ENCODE data around the gene TMEM53. TPM values are rescaled to one million over a fixed set of nuclear protein-coding genes. Genes with fewer than 3 reads are reported as not detected.

The TMEM53 gene
- total RNA-seq, 1 experiment from 2014 or later: 22.9 TPM

DNA sequence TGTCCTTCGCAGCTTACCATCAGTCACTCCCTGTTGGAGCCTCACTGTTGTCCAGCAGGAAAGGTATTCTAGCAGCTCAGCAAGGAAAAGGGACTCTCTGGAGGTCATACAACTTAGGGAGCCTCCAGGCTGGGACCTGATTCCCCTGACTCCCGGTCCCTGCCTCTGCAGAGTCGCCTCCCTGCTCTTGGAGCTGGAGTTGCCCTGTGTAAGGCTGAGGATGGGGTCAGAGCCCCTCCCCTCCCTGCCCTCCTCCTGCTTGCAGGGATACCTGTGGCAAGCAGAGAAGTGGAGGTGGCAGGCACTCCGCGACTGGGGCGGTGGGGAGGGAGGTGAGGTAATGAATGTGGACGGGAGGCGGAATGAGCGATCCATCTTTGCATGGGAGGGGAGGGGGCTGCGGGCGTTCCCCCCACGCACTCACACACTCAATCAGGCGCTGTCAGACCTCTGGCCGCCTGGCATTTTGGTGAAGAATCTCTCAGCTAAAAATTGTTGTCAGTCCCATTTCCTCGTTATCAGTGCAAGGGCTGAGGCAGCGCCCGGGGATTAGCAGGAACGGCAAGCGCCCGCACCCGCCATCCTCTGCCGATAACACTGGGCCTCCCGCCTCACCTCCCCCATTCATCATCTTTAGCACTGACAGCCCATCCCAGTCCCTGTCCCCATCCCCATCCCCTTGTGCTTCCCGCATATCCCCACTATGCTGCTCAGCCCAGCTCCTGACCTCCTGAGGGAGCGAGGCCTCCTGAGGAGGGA, 64.3 kb downstream of the TMEM53 start:
- in situ Hi-C loops (cut with HindIII; ENCODE audit: low pct_unique_long_range_greater_than_20kb, low sequenced_read_pairs) (no loop called here), intact Hi-C loops (cut with micrococcal nuclease; ENCODE audit: unreplicated experiment) (no loop called here)
- Histone ChIP-seq H3K27ac (ENCODE audit: low read length) (no peak overlapping the region), H3K9me3 (ENCODE audit: control insufficient read depth, insufficient read depth, low read depth, low read length) (no peaks in the 10 kb centered on the region), H3K27me3 (ENCODE audit: control insufficient read depth, insufficient read depth, low read length) (no peaks in the 10 kb centered on the region), H3K36me3 (ENCODE audit: control insufficient read depth, insufficient read depth, low read length) (no peaks in the 10 kb centered on the region), H3K4me1 (ENCODE audit: control insufficient read depth, insufficient read depth, low read length) (no peaks in the 10 kb centered on the region), H3K4me3 (ENCODE audit: low read depth in 2 of 2, low read length in 2 of 2) (no peak overlapping the region)
- ChIA-PET CTCF (interaction anchor here (1.8 kb wide), 1 partner anchor 42 kb away, joined by 4 read pairs; no protein-coding TSS in a partner anchor), POLR2A (no interaction called here)
- BruUV-seq (replicated peaks): no TSS peak
- DNase-seq (ENCODE audit: low read depth, low spot score): no peak
- TF ChIP-seq TCF7L2 (IDR thresholded peaks at IDR 0.05; ENCODE audit: low read depth, low read length) (no peak), POLR2AphosphoS5 (IDR thresholded peaks at IDR 0.05; ENCODE audit: low read depth, low read length) (no peak), SIN3A (IDR thresholded peaks at IDR 0.05; ENCODE audit: borderline replicate concordance, insufficient read depth, low read depth, low read length) (no peak)
- TF ChIP-seq, protein P1, sequence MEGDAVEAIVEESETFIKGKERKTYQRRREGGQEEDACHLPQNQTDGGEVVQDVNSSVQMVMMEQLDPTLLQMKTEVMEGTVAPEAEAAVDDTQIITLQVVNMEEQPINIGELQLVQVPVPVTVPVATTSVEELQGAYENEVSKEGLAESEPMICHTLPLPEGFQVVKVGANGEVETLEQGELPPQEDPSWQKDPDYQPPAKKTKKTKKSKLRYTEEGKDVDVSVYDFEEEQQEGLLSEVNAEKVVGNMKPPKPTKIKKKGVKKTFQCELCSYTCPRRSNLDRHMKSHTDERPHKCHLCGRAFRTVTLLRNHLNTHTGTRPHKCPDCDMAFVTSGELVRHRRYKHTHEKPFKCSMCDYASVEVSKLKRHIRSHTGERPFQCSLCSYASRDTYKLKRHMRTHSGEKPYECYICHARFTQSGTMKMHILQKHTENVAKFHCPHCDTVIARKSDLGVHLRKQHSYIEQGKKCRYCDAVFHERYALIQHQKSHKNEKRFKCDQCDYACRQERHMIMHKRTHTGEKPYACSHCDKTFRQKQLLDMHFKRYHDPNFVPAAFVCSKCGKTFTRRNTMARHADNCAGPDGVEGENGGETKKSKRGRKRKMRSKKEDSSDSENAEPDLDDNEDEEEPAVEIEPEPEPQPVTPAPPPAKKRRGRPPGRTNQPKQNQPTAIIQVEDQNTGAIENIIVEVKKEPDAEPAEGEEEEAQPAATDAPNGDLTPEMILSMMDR (IDR thresholded peaks at IDR 0.05): no peak
- TF ChIP-seq, protein P2, sequence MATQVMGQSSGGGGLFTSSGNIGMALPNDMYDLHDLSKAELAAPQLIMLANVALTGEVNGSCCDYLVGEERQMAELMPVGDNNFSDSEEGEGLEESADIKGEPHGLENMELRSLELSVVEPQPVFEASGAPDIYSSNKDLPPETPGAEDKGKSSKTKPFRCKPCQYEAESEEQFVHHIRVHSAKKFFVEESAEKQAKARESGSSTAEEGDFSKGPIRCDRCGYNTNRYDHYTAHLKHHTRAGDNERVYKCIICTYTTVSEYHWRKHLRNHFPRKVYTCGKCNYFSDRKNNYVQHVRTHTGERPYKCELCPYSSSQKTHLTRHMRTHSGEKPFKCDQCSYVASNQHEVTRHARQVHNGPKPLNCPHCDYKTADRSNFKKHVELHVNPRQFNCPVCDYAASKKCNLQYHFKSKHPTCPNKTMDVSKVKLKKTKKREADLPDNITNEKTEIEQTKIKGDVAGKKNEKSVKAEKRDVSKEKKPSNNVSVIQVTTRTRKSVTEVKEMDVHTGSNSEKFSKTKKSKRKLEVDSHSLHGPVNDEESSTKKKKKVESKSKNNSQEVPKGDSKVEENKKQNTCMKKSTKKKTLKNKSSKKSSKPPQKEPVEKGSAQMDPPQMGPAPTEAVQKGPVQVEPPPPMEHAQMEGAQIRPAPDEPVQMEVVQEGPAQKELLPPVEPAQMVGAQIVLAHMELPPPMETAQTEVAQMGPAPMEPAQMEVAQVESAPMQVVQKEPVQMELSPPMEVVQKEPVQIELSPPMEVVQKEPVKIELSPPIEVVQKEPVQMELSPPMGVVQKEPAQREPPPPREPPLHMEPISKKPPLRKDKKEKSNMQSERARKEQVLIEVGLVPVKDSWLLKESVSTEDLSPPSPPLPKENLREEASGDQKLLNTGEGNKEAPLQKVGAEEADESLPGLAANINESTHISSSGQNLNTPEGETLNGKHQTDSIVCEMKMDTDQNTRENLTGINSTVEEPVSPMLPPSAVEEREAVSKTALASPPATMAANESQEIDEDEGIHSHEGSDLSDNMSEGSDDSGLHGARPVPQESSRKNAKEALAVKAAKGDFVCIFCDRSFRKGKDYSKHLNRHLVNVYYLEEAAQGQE (IDR thresholded peaks at IDR 0.05; ENCODE audit: insufficient read depth in 1 of 2, low read depth in 2 of 2, low read length in 1 of 2): no peak
- ATAC-seq: 0 out of 2 replicates have a peak, but pooled peaks have one; percentile 10

DNA sequence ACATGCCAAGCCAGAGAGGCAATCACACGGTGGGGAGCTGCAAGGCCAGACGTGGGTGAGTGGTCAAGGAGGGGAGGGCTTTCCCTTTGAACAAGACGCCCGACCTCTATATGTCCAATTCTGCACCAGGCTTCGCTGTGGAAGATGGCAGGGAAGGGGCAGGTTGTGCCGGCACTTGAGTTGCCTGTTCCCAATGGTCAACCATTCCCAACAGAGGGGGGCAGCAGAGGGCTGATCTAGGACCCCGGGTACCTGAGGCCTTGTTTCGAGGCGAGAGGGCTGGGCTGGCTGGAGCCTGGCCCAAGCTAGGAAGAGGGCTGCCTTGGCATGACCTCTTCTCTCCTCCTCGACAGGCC, 64.9 kb downstream of the TMEM53 start:
- ChIA-PET CTCF (interaction anchor here (1.8 kb wide), 1 partner anchor 43 kb away, joined by 4 read pairs; no protein-coding TSS in a partner anchor), POLR2A (no interaction called here)
- ATAC-seq (peak; percentile 70; the same call in 1 of the 2 replicates), DNase-seq (ENCODE audit: low read depth, low spot score) (no peak)
- H3K4me1 ChIP-seq (ENCODE audit: control insufficient read depth, insufficient read depth, low read length): no peaks in the 10 kb centered on the region
- no peaks in the 10 kb centered on the region for H3K27me3 ChIP-seq (ENCODE audit: control insufficient read depth, insufficient read depth, low read length)
- no peak overlapping the region for H3K4me3 ChIP-seq (ENCODE audit: low read depth in 2 of 2, low read length in 2 of 2)
- intact Hi-C loops (cut with micrococcal nuclease; ENCODE audit: unreplicated experiment): no loop called here
- no peaks in the 10 kb centered on the region for H3K36me3 ChIP-seq (ENCODE audit: control insufficient read depth, insufficient read depth, low read length)
- TF ChIP-seq, protein P2 (IDR thresholded peaks at IDR 0.05; ENCODE audit: insufficient read depth in 1 of 2, low read depth in 2 of 2, low read length in 1 of 2): no peak
- no TSS peak for BruUV-seq (replicated peaks)
- in situ Hi-C loops (cut with HindIII; ENCODE audit: low pct_unique_long_range_greater_than_20kb, low sequenced_read_pairs): no loop called here
- no peak overlapping the region for H3K27ac ChIP-seq (ENCODE audit: low read length)
- H3K9me3 ChIP-seq (ENCODE audit: control insufficient read depth, insufficient read depth, low read depth, low read length): no peaks in the 10 kb centered on the region
